ENCODE measurements around the gene NRG2.

- TF ChIP-seq MAX (IDR thresholded peaks at IDR 0.05) (no peak), MYC (IDR thresholded peaks at IDR 0.05; ENCODE audit: borderline replicate concordance, low read length) (no peak)
Observed at GRCh38 chr5:139926797-139927503, 116.1 kb downstream of the NRG2 start.

Data from A549 (cell line).